HG03135 (cell line): ENCODE data around the gene SELENOO.

Experiments
- ATAC-seq: cut with Tn5 transposase; IDR thresholded peaks from one replicate; pipeline ENCODE4 v1.9.1; 2021; ENCODE audit warnings: mild to moderate bottlenecking, moderate library complexity; ENCODE audit not compliant: unreplicated experiment

SELENOO gene

GRCh38 chr22:50264946-50265669 is 64.3 kb downstream of the SELENOO start:
- no peak for ATAC-seq

- no peak for ATAC-seq
These were observed 66.2 kb downstream of the SELENOO start for GRCh38 chr22:50266994-50267393.
